ENCODE results near the gene HSP90AA1. TPM values are rescaled to one million over a fixed set of nuclear protein-coding genes. Genes with fewer than 3 reads are reported as not detected.
A peak's percentile ranks its signal among the peaks of the same experiment; 100 is the strongest.
"Not testable (repeated sequence)": the region's sequence is repeated elsewhere in the genome, so short reads cannot be mapped to it uniquely, and the experiment has no call there.

The HSP90AA1 gene
- polyA plus RNA-seq, 1 donor, result 768 TPM

- no peak for DNase-seq
Observed at GRCh38 chr14:102095871-102096568, 9.2 kb upstream of the HSP90AA1 start.

GRCh38 chr14:102095231-102095870, 8.5 kb upstream of the HSP90AA1 start:
- no peak for DNase-seq

- no peak for DNase-seq
Observed at GRCh38 chr14:102094101-102094500, 7.3 kb upstream of the HSP90AA1 start.

GRCh38 chr14:102092806-102093205, 6.0 kb upstream of the HSP90AA1 start:
- DNase-seq, result no peak

GRCh38 chr14:102090713-102091112, 3.9 kb upstream of the HSP90AA1 start:
- DNase-seq, result no peak

GRCh38 chr14:102089621-102090343, 2.9 kb upstream of the HSP90AA1 start:
- no peak for DNase-seq

GRCh38 chr14:102088012-102088792, 1.4 kb upstream of the HSP90AA1 start:
- peak; percentile 52 for DNase-seq

GRCh38 chr14:102087762-102088011, 843 bp upstream of the HSP90AA1 start:
- no peak for DNase-seq

- DNase-seq, result no peak
Observed at GRCh38 chr14:102086709-102086971, 204 bp downstream of the HSP90AA1 start.

GRCh38 chr14:102085948-102086708, 716 bp downstream of the HSP90AA1 start:
- peak; percentile 27 for DNase-seq

- DNase-seq, result no peak
Observed at GRCh38 chr14:102085488-102085887, 1.4 kb downstream of the HSP90AA1 start.

- no peak for DNase-seq
Observed at GRCh38 chr14:102084931-102085330, 1.9 kb downstream of the HSP90AA1 start.

- not testable (repeated sequence) for DNase-seq
Observed at GRCh38 chr14:102084522-102084921, 2.3 kb downstream of the HSP90AA1 start.

GRCh38 chr14:102081231-102082080, 5.4 kb downstream of the HSP90AA1 start:
- no peak for DNase-seq

- DNase-seq, result no peak
Observed at GRCh38 chr14:102080183-102081080, 6.4 kb downstream of the HSP90AA1 start.

- DNase-seq, result no peak
Observed at GRCh38 chr14:102079700-102079979, 7.2 kb downstream of the HSP90AA1 start.

- no peak for DNase-seq
Observed at GRCh38 chr14:102078831-102079699, 7.8 kb downstream of the HSP90AA1 start.

- not testable (repeated sequence) for DNase-seq
Observed at GRCh38 chr14:102078361-102078791, 8.5 kb downstream of the HSP90AA1 start.

GRCh38 chr14:102077382-102077709, 9.5 kb downstream of the HSP90AA1 start:
- DNase-seq, result no peak

All from left kidney (tissue), 2 donors.